HepG2 (cell line): ENCODE measurements around the gene SEMA3G. TPM values are rescaled to one million over a fixed set of nuclear protein-coding genes. Genes with fewer than 3 reads are reported as not detected.

ENCODE experiments used
- ATAC-seq: fragments of 200-7000 bp; cut with Tn5 transposase; 3 replicates; pipeline ENCODE4 v1.9.1; 2020; ENCODE audit warnings: mild to moderate bottlenecking, moderate library complexity
- BruUV-seq: library from RNA; stranded (reverse); fragments of 400-500 nt; replicated peaks from 2 replicates; lab custom pipeline; 2021; lab: Mats Ljungman, UMichigan
- CTCF ChIA-PET: fragments of 300-600 bp; formaldehyde crosslinking; extraction: SDS; loops from one replicate; lab custom pipeline; 2021; ENCODE audit warnings: low total read pairs, inconsistent platforms, low intra/inter-chr PET ratio; lab: Yijun Ruan, JAX
- POLR2A ChIA-PET: fragments of 350-600 bp; sonication (Branson Sonifier 250); formaldehyde crosslinking; loops from one replicate; lab custom pipeline; 2020; ENCODE audit warnings: antibody characterized with exemption, inconsistent platforms; lab: Yijun Ruan, JAX
- DNase-seq: peaks from one replicate; pipeline ENCODE4 v3.0.0-alpha.2; 2015; ENCODE audit warnings: low spot score
- FAIRE-seq: peaks from 3 replicates; lab custom pipeline; 2011; peaks lifted over from hg19 to GRCh38; lab: Jason Lieb, UNC
- H2AFZ ChIP-seq: one replicate; pipeline ENCODE4 v1.6.1; 2011; ENCODE audit warnings: low read length, inconsistent platforms
- H3K27ac ChIP-seq: fragments of 300-600 bp; 3 replicates; pipeline ENCODE4 v1.8.0; 2011; ENCODE audit warnings: mixed run types, mild to moderate bottlenecking, mixed read lengths, low read length, inconsistent platforms; ENCODE audit not compliant: insufficient read depth; ENCODE audit errors: extremely low read length
- H3K27me3 ChIP-seq, 2 experiments: fragments of 200-600 bp in 1 of 2; 2 replicates in 1 of 2; 3 replicates in 1 of 2; pipeline versions ENCODE4 v1.6.0 to v1.8.0; 2011; ENCODE audit warnings: low read length in 2 of 2, mild to moderate bottlenecking in 2 of 2, moderate library complexity in 2 of 2, inconsistent platforms in 1 of 2; ENCODE audit not compliant: insufficient read depth in 2 of 2, control insufficient read depth in 1 of 2
- H3K36me3 ChIP-seq, 2 experiments: fragments of 200-600 bp in 1 of 2; replicated peaks in 1 of 2; 2 replicates in 1 of 2; 3 replicates in 1 of 2; pipeline versions ENCODE4 v1.5.1 to v1.8.0; 2011; ENCODE audit warnings: low read length in 2 of 2, inconsistent platforms in 1 of 2; ENCODE audit not compliant: insufficient read depth in 2 of 2, control insufficient read depth in 1 of 2
- H3K4me1 ChIP-seq: 2 replicates; pipeline ENCODE4 v1.5.1; 2012; ENCODE audit warnings: low read length, inconsistent platforms; ENCODE audit not compliant: insufficient read depth
- H3K4me2 ChIP-seq: 2 replicates; pipeline ENCODE4 v1.6.0; 2011; ENCODE audit warnings: low read depth, low read length, inconsistent platforms
- H3K4me3 ChIP-seq, 3 experiments: fragments of 200-600 bp in 1 of 3; sonication (generic), shearing (Covaris generic) in 1 of 3; replicated peaks in 1 of 3; 2 replicates each; pipeline ENCODE4 v1.5.1; 2011 to 2016; ENCODE audit warnings: low read length in 3 of 3, inconsistent platforms in 2 of 3, low read depth in 2 of 3, mild to moderate bottlenecking in 2 of 3, control low read depth in 1 of 3, mixed read lengths in 1 of 3; ENCODE audit not compliant: insufficient read depth in 1 of 3
- H3K79me2 ChIP-seq: one replicate; pipeline ENCODE4 v1.6.1; 2011; ENCODE audit warnings: low read length, inconsistent platforms; ENCODE audit not compliant: insufficient read depth
- H3K9ac ChIP-seq: 2 replicates; pipeline ENCODE4 v1.6.0; 2011; ENCODE audit warnings: mild to moderate bottlenecking, low read depth, low read length, inconsistent platforms; ENCODE audit not compliant: insufficient read depth
- H3K9me3 ChIP-seq: 2 replicates; pipeline ENCODE4 v1.5.1; 2012; ENCODE audit warnings: mild to moderate bottlenecking, low read length
- H4K20me1 ChIP-seq: 2 replicates; pipeline ENCODE4 v1.6.0; 2011; ENCODE audit warnings: inconsistent platforms, mild to moderate bottlenecking, low read length, moderate library complexity; ENCODE audit not compliant: insufficient read depth
- GFI1 ChIP-seq: sonication (generic); formaldehyde crosslinking; IDR thresholded peaks from 2 replicates; pipeline ENCODE4 v1.5.0; 2020; ENCODE audit warnings: missing genetic modification reagents, mild to moderate bottlenecking, borderline replicate concordance
- HMGA1 ChIP-seq: sonication (generic); formaldehyde crosslinking; conservative IDR thresholded peaks from 2 replicates; pipeline ENCODE4 v1.4.0; 2020; ENCODE audit warnings: missing genetic modification reagents
- HNRNPH1 ChIP-seq: fragments of 200-400 bp; formaldehyde crosslinking; optimal IDR thresholded peaks from 2 replicates; pipeline ENCODE3; 2017; ENCODE audit warnings: mild to moderate bottlenecking, low read depth, low read length
- MIER2 ChIP-seq: IDR thresholded peaks from 2 replicates; pipeline ENCODE4 v1.6.1; 2016; ENCODE audit warnings: missing biosample characterization, missing genetic modification reagents
- MTF1 ChIP-seq: sonication (generic); formaldehyde crosslinking; IDR thresholded peaks from 2 replicates; pipeline ENCODE4 v1.5.0; 2020; ENCODE audit warnings: missing genetic modification reagents
- NR2F2 ChIP-seq: IDR thresholded peaks from 2 replicates; pipeline ENCODE4 v1.6.1; 2012; ENCODE audit warnings: low read depth, inconsistent platforms, borderline replicate concordance
- RAD21 ChIP-seq: fragments of 450-650 bp; formaldehyde crosslinking; IDR thresholded peaks from 2 replicates; pipeline ENCODE4 v1.5.0; 2020; ENCODE audit warnings: mild to moderate bottlenecking
- RARA ChIP-seq: IDR thresholded peaks from 2 replicates; pipeline ENCODE4 v1.6.1; 2016; ENCODE audit warnings: missing genetic modification reagents, missing compliant biosample characterization
- ZFP1 ChIP-seq: IDR thresholded peaks from 2 replicates; pipeline ENCODE4 v1.6.1; 2016
- ZNF331 ChIP-seq: sonication (generic); formaldehyde crosslinking; IDR thresholded peaks from 2 replicates; pipeline ENCODE4 v1.4.0; 2020; ENCODE audit warnings: missing genetic modification reagents
- WGBS: methylation state at CpG from one replicate; pipeline ENCODE4 v1.1.6; 2017; ENCODE audit warnings: low lambda C conversion rate; 5-methylcytosine and 5-hydroxymethylcytosine counted together
- in situ Hi-C: cut with HindIII; loops from 2 replicates; pipeline ENCODE4 v1.10.0; 2017; ENCODE audit warnings: low pct_unique_long_range_greater_than_20kb; ENCODE audit not compliant: extremely low pct_ligation_motif_present
- intact Hi-C: fragments of 100-400 bp; cut with micrococcal nuclease; formaldehyde crosslinking; loops from one replicate; pipeline ENCODE4 v1.10.0; 2022; ENCODE audit not compliant: unreplicated experiment
- polyA plus RNA-seq, 8 experiments: library from polyadenylated mRNA; depleted of rRNA in 3 of 8; stranded (reverse) in 7 of 8; unstranded in 1 of 8; fragments of >200 nt; fragmentation: Illumina TruSeq in 4 of 8; extraction: Trizol in 4 of 8; gene quantifications; 2 replicates each; pipeline versions ENCODE4 v1.2.1 to v1.2.3, GENCODE V29; 2011 to 2016; ENCODE audit warnings: low read depth in 4 of 8, missing spikeins in 1 of 8, mixed read lengths in 1 of 8; ENCODE audit not compliant: insufficient read depth in 1 of 8
- total RNA-seq, 5 experiments: library from RNA; depleted of rRNA; stranded (reverse); fragments of >200 nt; fragmentation: Illumina TruSeq; extraction: Trizol; gene quantifications; 2 replicates each; pipeline ENCODE4 v1.2.3, GENCODE V29; 2016; ENCODE audit warnings: low read depth in 1 of 5
- TF ChIP-seq, protein P1 (sequence below), 2 experiments: IDR thresholded peaks; 2 replicates each; pipeline ENCODE4 v1.6.1; 2011 to 2012; ENCODE audit warnings: low read length in 2 of 2, borderline replicate concordance in 1 of 2, low read depth in 1 of 2, mild to moderate bottlenecking in 1 of 2, moderate library complexity in 1 of 2
- TF ChIP-seq, protein P2 (sequence below): IDR thresholded peaks from 2 replicates; pipeline ENCODE4 v1.6.1; 2016; ENCODE audit warnings: low read depth, missing genetic modification reagents, missing compliant biosample characterization
- TF ChIP-seq, protein P3 (sequence below): sonication (generic); formaldehyde crosslinking; IDR thresholded peaks from 2 replicates; pipeline ENCODE4 v1.4.0; 2020; ENCODE audit warnings: missing genetic modification reagents, borderline replicate concordance

The SEMA3G gene
- total and polyA plus RNA-seq, 2 of the 13 experiments (the other 11 are each of a cell fraction or from before 2014, with no cell fraction given), result 6.1 to 8.3 TPM

DNA sequence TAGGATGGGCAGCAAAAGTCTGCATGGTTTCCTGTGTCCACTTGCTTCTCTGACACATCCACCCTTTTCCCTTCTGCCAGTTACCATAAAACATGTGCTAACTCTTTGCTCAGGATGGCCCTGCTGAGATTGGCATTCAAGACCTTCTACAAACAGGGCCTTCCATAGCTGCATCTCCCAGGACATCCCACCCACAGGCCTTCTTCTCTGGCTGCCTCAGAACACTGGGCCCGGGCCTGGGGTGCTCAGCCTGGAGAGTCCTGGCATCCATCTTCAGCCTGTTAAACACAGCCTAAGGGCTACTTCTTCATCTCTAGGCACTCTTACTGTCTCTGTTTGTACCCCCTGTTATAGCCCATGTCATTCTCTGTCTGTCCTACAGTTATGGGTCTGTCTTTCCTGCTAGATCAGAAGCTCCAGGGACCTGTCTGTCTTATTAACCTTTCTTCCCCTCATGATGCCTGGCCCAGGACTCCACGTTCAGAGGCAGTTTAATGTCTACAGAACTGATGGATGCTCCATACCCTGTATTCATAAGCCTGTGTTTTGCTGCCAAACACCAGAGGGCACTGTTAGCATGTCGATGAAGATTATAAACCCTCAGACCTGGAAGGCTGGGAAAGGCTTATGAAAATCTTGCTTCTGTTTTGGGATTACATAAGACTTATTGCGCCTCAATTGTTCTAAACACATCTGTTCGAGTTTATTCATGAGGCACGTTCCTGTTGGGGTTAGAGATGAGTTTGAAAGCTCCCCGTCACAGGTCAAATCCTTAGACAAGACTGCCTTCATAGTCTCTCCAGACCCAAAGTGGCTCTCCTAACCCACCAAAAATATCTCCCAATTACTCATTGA is 16.5 kb downstream of the SEMA3G start:
- POLR2A ChIA-PET, result interaction anchor here (2.2 kb wide), 1 partner anchor 17 kb away, joined by 14 read pairs; the partner anchor contains the start of gene SEMA3G
- intact Hi-C loops, result loop anchor here (1.0 kb wide), 1 partner anchor 19 kb away; no protein-coding TSS in a partner anchor
- 0 out of 2 replicates have a peak, but pooled peaks have one; percentile 21 for TF ChIP-seq ZFP1 (CRISPR knock-in tag)
- TF ChIP-seq, protein P1, sequence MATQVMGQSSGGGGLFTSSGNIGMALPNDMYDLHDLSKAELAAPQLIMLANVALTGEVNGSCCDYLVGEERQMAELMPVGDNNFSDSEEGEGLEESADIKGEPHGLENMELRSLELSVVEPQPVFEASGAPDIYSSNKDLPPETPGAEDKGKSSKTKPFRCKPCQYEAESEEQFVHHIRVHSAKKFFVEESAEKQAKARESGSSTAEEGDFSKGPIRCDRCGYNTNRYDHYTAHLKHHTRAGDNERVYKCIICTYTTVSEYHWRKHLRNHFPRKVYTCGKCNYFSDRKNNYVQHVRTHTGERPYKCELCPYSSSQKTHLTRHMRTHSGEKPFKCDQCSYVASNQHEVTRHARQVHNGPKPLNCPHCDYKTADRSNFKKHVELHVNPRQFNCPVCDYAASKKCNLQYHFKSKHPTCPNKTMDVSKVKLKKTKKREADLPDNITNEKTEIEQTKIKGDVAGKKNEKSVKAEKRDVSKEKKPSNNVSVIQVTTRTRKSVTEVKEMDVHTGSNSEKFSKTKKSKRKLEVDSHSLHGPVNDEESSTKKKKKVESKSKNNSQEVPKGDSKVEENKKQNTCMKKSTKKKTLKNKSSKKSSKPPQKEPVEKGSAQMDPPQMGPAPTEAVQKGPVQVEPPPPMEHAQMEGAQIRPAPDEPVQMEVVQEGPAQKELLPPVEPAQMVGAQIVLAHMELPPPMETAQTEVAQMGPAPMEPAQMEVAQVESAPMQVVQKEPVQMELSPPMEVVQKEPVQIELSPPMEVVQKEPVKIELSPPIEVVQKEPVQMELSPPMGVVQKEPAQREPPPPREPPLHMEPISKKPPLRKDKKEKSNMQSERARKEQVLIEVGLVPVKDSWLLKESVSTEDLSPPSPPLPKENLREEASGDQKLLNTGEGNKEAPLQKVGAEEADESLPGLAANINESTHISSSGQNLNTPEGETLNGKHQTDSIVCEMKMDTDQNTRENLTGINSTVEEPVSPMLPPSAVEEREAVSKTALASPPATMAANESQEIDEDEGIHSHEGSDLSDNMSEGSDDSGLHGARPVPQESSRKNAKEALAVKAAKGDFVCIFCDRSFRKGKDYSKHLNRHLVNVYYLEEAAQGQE (IDR thresholded peaks at IDR 0.05; ENCODE audit: borderline replicate concordance in 1 of 2, low read depth in 1 of 2, low read length in 2 of 2), result no peak
- TF ChIP-seq MIER2 (CRISPR knock-in tag), result no peak
- no peak for TF ChIP-seq GFI1 (CRISPR knock-in tag)
- TF ChIP-seq MTF1 (CRISPR knock-in tag), result no peak
- TF ChIP-seq, protein P2, sequence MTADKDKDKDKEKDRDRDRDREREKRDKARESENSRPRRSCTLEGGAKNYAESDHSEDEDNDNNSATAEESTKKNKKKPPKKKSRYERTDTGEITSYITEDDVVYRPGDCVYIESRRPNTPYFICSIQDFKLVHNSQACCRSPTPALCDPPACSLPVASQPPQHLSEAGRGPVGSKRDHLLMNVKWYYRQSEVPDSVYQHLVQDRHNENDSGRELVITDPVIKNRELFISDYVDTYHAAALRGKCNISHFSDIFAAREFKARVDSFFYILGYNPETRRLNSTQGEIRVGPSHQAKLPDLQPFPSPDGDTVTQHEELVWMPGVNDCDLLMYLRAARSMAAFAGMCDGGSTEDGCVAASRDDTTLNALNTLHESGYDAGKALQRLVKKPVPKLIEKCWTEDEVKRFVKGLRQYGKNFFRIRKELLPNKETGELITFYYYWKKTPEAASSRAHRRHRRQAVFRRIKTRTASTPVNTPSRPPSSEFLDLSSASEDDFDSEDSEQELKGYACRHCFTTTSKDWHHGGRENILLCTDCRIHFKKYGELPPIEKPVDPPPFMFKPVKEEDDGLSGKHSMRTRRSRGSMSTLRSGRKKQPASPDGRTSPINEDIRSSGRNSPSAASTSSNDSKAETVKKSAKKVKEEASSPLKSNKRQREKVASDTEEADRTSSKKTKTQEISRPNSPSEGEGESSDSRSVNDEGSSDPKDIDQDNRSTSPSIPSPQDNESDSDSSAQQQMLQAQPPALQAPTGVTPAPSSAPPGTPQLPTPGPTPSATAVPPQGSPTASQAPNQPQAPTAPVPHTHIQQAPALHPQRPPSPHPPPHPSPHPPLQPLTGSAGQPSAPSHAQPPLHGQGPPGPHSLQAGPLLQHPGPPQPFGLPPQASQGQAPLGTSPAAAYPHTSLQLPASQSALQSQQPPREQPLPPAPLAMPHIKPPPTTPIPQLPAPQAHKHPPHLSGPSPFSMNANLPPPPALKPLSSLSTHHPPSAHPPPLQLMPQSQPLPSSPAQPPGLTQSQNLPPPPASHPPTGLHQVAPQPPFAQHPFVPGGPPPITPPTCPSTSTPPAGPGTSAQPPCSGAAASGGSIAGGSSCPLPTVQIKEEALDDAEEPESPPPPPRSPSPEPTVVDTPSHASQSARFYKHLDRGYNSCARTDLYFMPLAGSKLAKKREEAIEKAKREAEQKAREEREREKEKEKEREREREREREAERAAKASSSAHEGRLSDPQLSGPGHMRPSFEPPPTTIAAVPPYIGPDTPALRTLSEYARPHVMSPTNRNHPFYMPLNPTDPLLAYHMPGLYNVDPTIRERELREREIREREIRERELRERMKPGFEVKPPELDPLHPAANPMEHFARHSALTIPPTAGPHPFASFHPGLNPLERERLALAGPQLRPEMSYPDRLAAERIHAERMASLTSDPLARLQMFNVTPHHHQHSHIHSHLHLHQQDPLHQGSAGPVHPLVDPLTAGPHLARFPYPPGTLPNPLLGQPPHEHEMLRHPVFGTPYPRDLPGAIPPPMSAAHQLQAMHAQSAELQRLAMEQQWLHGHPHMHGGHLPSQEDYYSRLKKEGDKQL (CRISPR knock-in tag), result no peak
- peak; percentile 22; the same call in 1 of the 2 replicates for TF ChIP-seq RARA
- peak; percentile 73 for TF ChIP-seq RAD21 (CRISPR knock-in tag)
- no peak for TF ChIP-seq NR2F2
- TF ChIP-seq, protein P3, sequence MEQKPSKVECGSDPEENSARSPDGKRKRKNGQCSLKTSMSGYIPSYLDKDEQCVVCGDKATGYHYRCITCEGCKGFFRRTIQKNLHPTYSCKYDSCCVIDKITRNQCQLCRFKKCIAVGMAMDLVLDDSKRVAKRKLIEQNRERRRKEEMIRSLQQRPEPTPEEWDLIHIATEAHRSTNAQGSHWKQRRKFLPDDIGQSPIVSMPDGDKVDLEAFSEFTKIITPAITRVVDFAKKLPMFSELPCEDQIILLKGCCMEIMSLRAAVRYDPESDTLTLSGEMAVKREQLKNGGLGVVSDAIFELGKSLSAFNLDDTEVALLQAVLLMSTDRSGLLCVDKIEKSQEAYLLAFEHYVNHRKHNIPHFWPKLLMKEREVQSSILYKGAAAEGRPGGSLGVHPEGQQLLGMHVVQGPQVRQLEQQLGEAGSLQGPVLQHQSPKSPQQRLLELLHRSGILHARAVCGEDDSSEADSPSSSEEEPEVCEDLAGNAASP (CRISPR knock-in tag), result peak; percentile 34; the same call in 1 of the 2 replicates
- TF ChIP-seq ZNF331 (CRISPR knock-in tag), result no peak
- no peak for TF ChIP-seq HMGA1 (CRISPR knock-in tag)
- TF ChIP-seq HNRNPH1, result no peak

More for the DNA sequence above, 16.5 kb downstream of the SEMA3G start:
- Histone ChIP-seq H3K4me3 (no peak overlapping the region), H3K9me3 (no peaks in the 10 kb centered on the region), H3K9ac (no peak overlapping the region), H3K79me2 (no peaks in the 10 kb centered on the region), H3K27me3 (no peaks in the 10 kb centered on the region), H2AFZ (no peak overlapping the region), H3K4me1 (peaks cover 69% of the 10 kb centered on the region), H3K27ac (no peak overlapping the region), H4K20me1 (no peaks in the 10 kb centered on the region), H3K36me3 (no peaks in the 10 kb centered on the region), H3K4me2 (peak overlapping the region; percentile 68)
- DNase-seq (peak; percentile 76), ATAC-seq (peak; percentile 64), FAIRE-seq (peak; percentile 87)
- 4% methylated on average over 7 of the region's 7 CpGs for WGBS
- in situ Hi-C loops, result no loop called here
- CTCF ChIA-PET, result interaction anchor here (1.1 to 4.0 kb wide), 4 partner anchors 16 to 23 kb away, joined by 3 to 83 read pairs (median 4); partner anchors contain the start of gene SEMA3G
- BruUV-seq, result no TSS peak
